Stomach (tissue), 9 donors: ENCODE measurements around the gene C2orf42. TPM values are rescaled to one million over a fixed set of nuclear protein-coding genes. Genes with fewer than 3 reads are reported as not detected.

Experiments used
- DNase-seq, 2 donors: peaks; one replicate each; pipeline versions ENCODE4 v3.0.0 to v3.0.0-alpha.2; 2013 to 2019
- H3K27ac ChIP-seq, 5 donors: fragments of 200-600 bp in 4 of 5; sonication (generic) in 4 of 5; one replicate each; pipeline ENCODE4 v1.5.1; 2013 to 2019; ENCODE audit warnings: mild to moderate bottlenecking in 1 of 5, moderate library complexity in 1 of 5
- H3K27me3 ChIP-seq, 3 donors: fragments of 200-600 bp; sonication (generic); one replicate each; pipeline ENCODE4 v1.5.1; 2017 to 2019; ENCODE audit warnings: mixed run types in 1 of 3
- H3K36me3 ChIP-seq, 4 donors: fragments of 200-600 bp; sonication (generic); 1 replicate in 3 of 4; 2 replicates in 1 of 4; pipeline ENCODE4 v1.5.1; 2016 to 2019
- H3K4me1 ChIP-seq, 4 donors: fragments of 200-600 bp; sonication (generic); one replicate each; pipeline ENCODE4 v1.5.1; 2016 to 2019
- H3K4me3 ChIP-seq, 4 donors: fragments of 200-600 bp; sonication (generic) in 3 of 4; one replicate each; pipeline ENCODE4 v1.5.1; 2016 to 2019; ENCODE audit warnings: mild to moderate bottlenecking in 1 of 4
- H3K9me3 ChIP-seq, 4 donors: fragments of 200-600 bp; sonication (generic); one replicate each; pipeline ENCODE4 v1.5.1; 2016 to 2019
- EP300 ChIP-seq: sonication (generic); formaldehyde crosslinking; IDR thresholded peaks from one replicate; pipeline ENCODE4 v1.6.1; 2017; ENCODE audit warnings: antibody characterized with exemption
- POLR2A ChIP-seq, 4 donors: fragments of 450-650 bp; IDR thresholded peaks; one replicate each; pipeline ENCODE4 v1.6.1; 2016; ENCODE audit warnings: antibody characterized with exemption in 4 of 4, control low read depth in 2 of 4, mild to moderate bottlenecking in 1 of 4, moderate library complexity in 1 of 4
- POLR2AphosphoS5 ChIP-seq, 3 donors: sonication (generic); formaldehyde crosslinking; IDR thresholded peaks; one replicate each; pipeline ENCODE4 v1.6.1; 2016; ENCODE audit warnings: antibody characterized with exemption in 3 of 3
- WGBS, 5 donors: extraction: QIAGEN DNeasy Blood & Tissue Kit in 3 of 5; methylation state at CpG; one replicate each; pipeline versions ENCODE4 v1.1.5 to v1.1.7; 2013 to 2018; 5-methylcytosine and 5-hydroxymethylcytosine counted together
- intact Hi-C: fragments of 100-400 bp; cut with DNase I; formaldehyde crosslinking; loops from one replicate; pipeline ENCODE4 v1.15.1; 2023; ENCODE audit warnings: low total_unique reads
- polyA plus RNA-seq, 3 donors: library from polyadenylated mRNA; stranded (reverse); fragments of 200-250 nt; gene quantifications; one replicate each; pipeline ENCODE4 v1.2.3, GENCODE V29; 2013
- total RNA-seq, 5 donors: library from RNA; depleted of rRNA; stranded (reverse); fragments of >200 nt; gene quantifications; one replicate each; pipeline versions ENCODE4 v1.1.0 to v1.2.3, GENCODE V29; 2014 to 2016
- TF ChIP-seq, protein P1 (sequence below), 7 experiments: fragments of 450-650 bp in 4 of 7; fragments of 200-600 bp in 3 of 7; sonication (generic) in 3 of 7; IDR thresholded peaks; one replicate each; pipeline ENCODE4 v1.5.1; 2016 to 2019; ENCODE audit warnings: antibody characterized with exemption in 7 of 7, control low read depth in 2 of 7, mild to moderate bottlenecking in 1 of 7
- donor health status: healthy with polysubstance abuse.
- donor health status: Bipolar disorder and iron deficiency.
- donor health status: healthy.

C2orf42 gene
- total and polyA plus RNA-seq, 8 donors, result 2.6 to 23.2 (median 6.0) TPM

DNA sequence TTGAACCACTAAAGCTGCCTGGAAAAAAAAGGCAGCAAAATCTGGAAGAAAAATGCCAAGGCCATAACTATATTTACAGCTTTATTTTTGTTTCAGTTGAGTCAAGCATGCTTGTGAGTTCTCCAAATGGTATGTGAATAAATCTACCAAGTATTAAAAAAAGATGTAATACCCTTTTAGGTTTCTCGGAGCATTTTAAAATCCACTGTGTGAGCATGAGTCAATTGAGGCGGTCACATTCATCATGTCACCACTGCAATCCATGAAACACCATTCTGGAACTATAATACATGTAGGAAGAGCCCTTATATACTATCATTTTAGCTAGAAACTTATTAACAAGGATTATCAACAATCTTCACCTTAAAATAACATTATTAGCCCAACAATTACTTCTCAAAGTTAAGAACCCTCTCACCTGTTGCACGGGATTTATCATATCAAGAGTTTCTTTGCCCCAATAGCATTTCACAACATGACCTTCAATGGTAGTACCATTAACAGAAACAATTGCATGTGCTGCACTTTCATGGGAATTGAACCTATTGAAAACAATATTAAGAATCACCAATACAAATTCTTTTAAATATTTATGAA, 24.2 kb upstream of the C2orf42 start:
- no peak for TF ChIP-seq POLR2A (IDR thresholded peaks at IDR 0.05)
- TF ChIP-seq, protein P1, sequence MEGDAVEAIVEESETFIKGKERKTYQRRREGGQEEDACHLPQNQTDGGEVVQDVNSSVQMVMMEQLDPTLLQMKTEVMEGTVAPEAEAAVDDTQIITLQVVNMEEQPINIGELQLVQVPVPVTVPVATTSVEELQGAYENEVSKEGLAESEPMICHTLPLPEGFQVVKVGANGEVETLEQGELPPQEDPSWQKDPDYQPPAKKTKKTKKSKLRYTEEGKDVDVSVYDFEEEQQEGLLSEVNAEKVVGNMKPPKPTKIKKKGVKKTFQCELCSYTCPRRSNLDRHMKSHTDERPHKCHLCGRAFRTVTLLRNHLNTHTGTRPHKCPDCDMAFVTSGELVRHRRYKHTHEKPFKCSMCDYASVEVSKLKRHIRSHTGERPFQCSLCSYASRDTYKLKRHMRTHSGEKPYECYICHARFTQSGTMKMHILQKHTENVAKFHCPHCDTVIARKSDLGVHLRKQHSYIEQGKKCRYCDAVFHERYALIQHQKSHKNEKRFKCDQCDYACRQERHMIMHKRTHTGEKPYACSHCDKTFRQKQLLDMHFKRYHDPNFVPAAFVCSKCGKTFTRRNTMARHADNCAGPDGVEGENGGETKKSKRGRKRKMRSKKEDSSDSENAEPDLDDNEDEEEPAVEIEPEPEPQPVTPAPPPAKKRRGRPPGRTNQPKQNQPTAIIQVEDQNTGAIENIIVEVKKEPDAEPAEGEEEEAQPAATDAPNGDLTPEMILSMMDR (IDR thresholded peaks at IDR 0.05), result no peak
- no peak for TF ChIP-seq EP300
- TF ChIP-seq POLR2AphosphoS5 (IDR thresholded peaks at IDR 0.05), result no peak
- Histone ChIP-seq H3K4me3 (no peak overlapping the region), H3K27ac (no peak overlapping the region), H3K9me3 (no peaks in the 10 kb centered on the region), H3K36me3 (peaks cover 18 to 92% (median 78%) of the 10 kb centered on the region in 4 donors), H3K27me3 (no peaks in the 10 kb centered on the region), H3K4me1 (peaks cover 0 to 19% (median 7%) of the 10 kb centered on the region in 4 donors)
- no peak for DNase-seq
- 75 to 90% (median 80%) methylated on average over 3 of the region's 3 CpGs for WGBS, 5 donors
- intact Hi-C loops, result no loop called here

DNA sequence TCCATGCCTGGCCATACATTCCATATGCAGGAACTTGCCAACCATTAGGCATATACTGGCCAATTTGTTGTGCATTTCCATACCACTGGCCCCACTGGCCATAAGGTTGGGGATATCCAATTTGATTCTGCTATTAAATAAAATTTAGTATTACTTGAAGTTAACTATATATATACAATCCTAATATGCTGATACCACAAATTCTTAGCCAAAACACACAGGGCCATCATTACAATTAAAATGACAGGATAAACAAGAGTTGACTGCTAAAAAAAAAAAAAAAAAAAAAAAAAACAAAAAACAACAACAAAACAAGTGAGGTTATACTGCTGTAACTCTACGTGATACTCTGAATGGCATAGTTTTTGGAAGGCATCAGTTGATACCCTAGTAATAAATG, 23.5 kb upstream of the C2orf42 start:
- no peak for TF ChIP-seq POLR2A (IDR thresholded peaks at IDR 0.05)
- TF ChIP-seq POLR2AphosphoS5 (IDR thresholded peaks at IDR 0.05), result no peak
- no peak for TF ChIP-seq EP300
- TF ChIP-seq, protein P1 (IDR thresholded peaks at IDR 0.05), result no peak
- 43 to 100% (median 96%) methylated on average over 1 of the region's 1 CpG for WGBS, 5 donors

DNA sequence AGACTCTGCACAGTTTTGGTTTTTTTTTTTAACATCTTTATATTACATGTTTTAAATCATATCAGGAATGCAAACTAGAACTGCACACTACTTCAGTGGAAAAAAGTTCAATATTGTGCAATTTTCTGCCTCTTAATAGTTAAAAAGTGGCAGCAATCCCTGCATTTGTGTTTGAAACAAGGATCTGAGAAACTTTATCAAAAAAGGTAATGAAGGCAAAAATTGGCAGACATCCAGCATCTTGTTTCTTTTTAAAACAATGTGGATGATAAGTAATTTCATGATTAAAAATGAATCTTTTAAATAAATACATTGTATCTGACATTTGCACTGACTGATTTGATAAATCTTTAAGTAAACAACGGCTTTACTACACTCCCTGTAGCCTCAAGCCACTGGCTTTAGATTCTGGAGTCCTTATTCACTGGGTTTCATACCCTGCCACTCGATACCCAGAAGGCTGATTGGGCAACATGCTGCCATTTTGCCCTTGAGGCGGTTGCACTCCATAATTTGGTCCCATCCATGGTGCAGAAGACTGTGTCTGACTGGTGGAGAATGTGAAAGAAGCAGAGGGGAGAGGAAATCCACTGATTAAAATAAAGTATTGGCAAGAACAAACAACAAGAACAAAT, 21.6 kb upstream of the C2orf42 start:
- H3K4me3 ChIP-seq, result no peak overlapping the region
- peaks cover 11 to 77% (median 59%) of the 10 kb centered on the region in 4 donors for H3K36me3 ChIP-seq
- 48 to 65% (median 61%) methylated on average over 3 of the region's 3 CpGs for WGBS, 5 donors
- intact Hi-C loops, result no loop called here
- H3K27me3 ChIP-seq, result no peaks in the 10 kb centered on the region
- TF ChIP-seq, protein P1 (IDR thresholded peaks at IDR 0.05), result no peak
- TF ChIP-seq POLR2AphosphoS5 (IDR thresholded peaks at IDR 0.05), result no peak
- no peak for TF ChIP-seq EP300
- no peak for TF ChIP-seq POLR2A (IDR thresholded peaks at IDR 0.05)
- DNase-seq, result peak in 1 of 2 donors; percentile 34
- H3K27ac ChIP-seq, result no peak overlapping the region
- H3K9me3 ChIP-seq, result no peaks in the 10 kb centered on the region
- peaks cover 0 to 19% (median 7%) of the 10 kb centered on the region in 4 donors for H3K4me1 ChIP-seq

More for the DNA sequence above, 23.5 kb upstream of the C2orf42 start:
- intact Hi-C loops, result no loop called here
- peaks cover 0 to 19% (median 7%) of the 10 kb centered on the region in 4 donors for H3K4me1 ChIP-seq
- no peaks in the 10 kb centered on the region for H3K9me3 ChIP-seq
- H3K4me3 ChIP-seq, result no peak overlapping the region
- peaks cover 17 to 92% (median 71%) of the 10 kb centered on the region in 4 donors for H3K36me3 ChIP-seq
- no peak overlapping the region for H3K27ac ChIP-seq
- H3K27me3 ChIP-seq, result no peaks in the 10 kb centered on the region
- no peak for DNase-seq

DNA sequence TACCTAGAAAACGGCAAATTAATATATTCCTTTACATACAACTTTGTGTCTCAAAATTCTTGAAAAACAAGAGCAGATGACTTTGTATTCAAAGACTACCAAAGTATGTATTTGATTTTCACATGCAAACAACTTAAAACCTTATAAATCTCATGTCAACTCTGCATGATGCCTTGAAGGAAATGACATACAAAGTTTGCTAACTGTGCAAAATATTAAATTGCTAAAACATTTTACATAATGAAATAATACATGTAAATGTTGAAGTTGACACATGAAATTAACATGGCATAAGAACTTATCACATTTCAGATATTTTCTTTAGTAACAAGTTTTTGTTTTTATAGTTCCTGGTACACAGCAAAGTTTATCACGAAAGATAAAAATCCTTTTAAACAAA, 20.8 kb upstream of the C2orf42 start:
- DNase-seq, result no peak
- Histone ChIP-seq H3K4me3 (no peak overlapping the region), H3K27me3 (no peaks in the 10 kb centered on the region), H3K4me1 (peaks cover 0 to 19% (median 7%) of the 10 kb centered on the region in 4 donors), H3K27ac (no peak overlapping the region), H3K9me3 (no peaks in the 10 kb centered on the region), H3K36me3 (peaks cover 3 to 69% (median 51%) of the 10 kb centered on the region in 4 donors)
- 59 to 68% (median 61%) methylated on average over 2 of the region's 2 CpGs for WGBS, 5 donors
- intact Hi-C loops, result no loop called here
- TF ChIP-seq POLR2AphosphoS5 (IDR thresholded peaks at IDR 0.05), result no peak

DNA sequence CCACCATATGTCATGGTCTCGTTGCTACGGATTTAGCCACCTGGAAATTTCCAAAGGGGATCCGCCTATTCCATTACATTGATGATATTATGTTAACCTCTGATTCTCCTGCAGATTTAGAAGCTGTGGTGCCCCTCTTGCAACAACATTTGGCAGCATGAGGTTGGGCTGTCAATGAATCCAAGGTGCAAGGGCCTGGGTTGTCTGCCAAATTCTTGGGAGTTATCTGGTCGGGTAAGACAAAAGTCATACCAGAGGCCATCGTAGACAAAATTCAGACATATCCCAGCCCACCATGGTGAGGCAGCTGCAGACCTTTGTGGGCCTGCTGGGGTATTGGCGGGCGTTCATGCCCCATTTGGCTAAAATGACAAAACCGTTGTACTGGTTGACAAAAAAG, 13.6 kb upstream of the C2orf42 start:
- H3K4me1 ChIP-seq, result peaks cover 0 to 11% (median 0%) of the 10 kb centered on the region in 4 donors
- H3K27me3 ChIP-seq, result no peaks in the 10 kb centered on the region
- no peak overlapping the region for H3K27ac ChIP-seq
- no peaks in the 10 kb centered on the region for H3K9me3 ChIP-seq
- no peak for TF ChIP-seq POLR2A (IDR thresholded peaks at IDR 0.05)
- no peak for TF ChIP-seq POLR2AphosphoS5 (IDR thresholded peaks at IDR 0.05)
- TF ChIP-seq, protein P1 (IDR thresholded peaks at IDR 0.05), result no peak
- no peak for TF ChIP-seq EP300
- H3K36me3 ChIP-seq, result peaks cover 0 to 14% (median 2%) of the 10 kb centered on the region in 4 donors
- H3K4me3 ChIP-seq, result no peak overlapping the region
- no peak for DNase-seq
- intact Hi-C loops, result no loop called here
- 89 to 95% (median 90%) methylated on average over 4 to 8 of the region's 8 CpGs for WGBS, 5 donors
